GM23338 (cell line): Measurements from ENCODE around the gene SLC39A11. TPM values are rescaled to one million over a fixed set of nuclear protein-coding genes. Genes with fewer than 3 reads are reported as not detected.

ENCODE experiments used
- ATAC-seq: fragments of 200-7000 bp; cut with Tn5 transposase; 3 replicates; pipeline ENCODE4 v1.9.1; 2020
- DNase-seq: peaks from one replicate; pipeline ENCODE4 v3.0.0-alpha.2; 2015; ENCODE audit warnings: low spot score
- H2AFZ ChIP-seq: fragments of 200-600 bp; sonication (generic); 2 replicates; pipeline ENCODE4 v1.8.0; 2016; ENCODE audit warnings: antibody characterized with exemption, mild to moderate bottlenecking, moderate library complexity
- H3F3A ChIP-seq: fragments of 200-600 bp; sonication (generic); replicated peaks from 2 replicates; pipeline ENCODE4 v1.8.0; 2017; ENCODE audit warnings: antibody characterized with exemption, mixed run types, low read depth
- H3K27ac ChIP-seq: fragments of 200-600 bp; sonication (generic); 2 replicates; pipeline ENCODE4 v1.6.1; 2016; ENCODE audit warnings: low read depth
- H3K27me3 ChIP-seq: fragments of 200-600 bp; sonication (generic); 2 replicates; pipeline ENCODE4 v1.8.0; 2016; ENCODE audit warnings: mild to moderate bottlenecking, mixed run types, moderate library complexity; ENCODE audit not compliant: insufficient read depth
- H3K36me3 ChIP-seq: fragments of 200-600 bp; sonication (generic); 2 replicates; pipeline ENCODE4 v1.8.0; 2016; ENCODE audit warnings: mild to moderate bottlenecking; ENCODE audit not compliant: insufficient read depth
- H3K4me1 ChIP-seq: fragments of 200-600 bp; sonication (generic); 2 replicates; pipeline ENCODE4 v1.8.0; 2016; ENCODE audit warnings: mild to moderate bottlenecking, moderate library complexity; ENCODE audit not compliant: insufficient read depth
- H3K4me2 ChIP-seq: fragments of 200-600 bp; sonication (generic); 2 replicates; pipeline ENCODE4 v1.7.1; 2017; ENCODE audit warnings: mixed run types
- H3K4me3 ChIP-seq: fragments of 200-600 bp; sonication (generic); 2 replicates; pipeline ENCODE4 v1.6.1; 2016; ENCODE audit warnings: mixed run types
- H3K79me2 ChIP-seq: fragments of 200-600 bp; sonication (generic); replicated peaks from 2 replicates; pipeline ENCODE4 v1.8.0; 2017; ENCODE audit warnings: mild to moderate bottlenecking; ENCODE audit not compliant: insufficient read depth
- H3K9me2 ChIP-seq: fragments of 200-600 bp; sonication (generic); 2 replicates; pipeline ENCODE4 v1.8.0; 2017; ENCODE audit not compliant: insufficient read depth
- H4K20me1 ChIP-seq: fragments of 200-600 bp; sonication (generic); replicated peaks from 2 replicates; pipeline ENCODE4 v1.8.0; 2017; ENCODE audit warnings: mild to moderate bottlenecking; ENCODE audit not compliant: insufficient read depth
- H3K27ac Mint-ChIP-seq: 2 replicates; pipeline ENCODE4 v1.8.0; 2020; ENCODE audit warnings: inconsistent platforms, mild to moderate bottlenecking, moderate library complexity, mixed read lengths
- H3K27me3 Mint-ChIP-seq: 3 replicates; pipeline ENCODE4 v1.8.0; 2022; ENCODE audit warnings: low read depth, mild to moderate bottlenecking, moderate library complexity, mixed read lengths, inconsistent platforms; ENCODE audit not compliant: insufficient read depth, poor library complexity
- H3K36me3 Mint-ChIP-seq: 3 replicates; pipeline ENCODE4 v1.8.0; 2021; ENCODE audit warnings: low read depth, mild to moderate bottlenecking, inconsistent platforms, moderate library complexity, mixed read lengths
- H3K4me1 Mint-ChIP-seq: 3 replicates; pipeline ENCODE4 v1.8.0; 2020; ENCODE audit warnings: mild to moderate bottlenecking, inconsistent platforms, mixed read lengths
- H3K4me3 Mint-ChIP-seq: 3 replicates; pipeline ENCODE4 v1.8.0; 2021; ENCODE audit warnings: moderate library complexity, mild to moderate bottlenecking, inconsistent platforms, mixed read lengths
- H3K9me3 Mint-ChIP-seq: 3 replicates; pipeline ENCODE4 v1.8.0; 2020; ENCODE audit warnings: moderate library complexity, mild to moderate bottlenecking, inconsistent platforms, mixed read lengths
- CREB1 ChIP-seq: fragments of 250-450 bp; sonication (Bioruptor Pico); IDR thresholded peaks from 2 replicates; pipeline ENCODE4 v1.5.0; 2020; ENCODE audit warnings: low read depth, mild to moderate bottlenecking, moderate library complexity
- CTCF ChIP-seq, 2 experiments: fragments of 200-600 bp in 1 of 2; sonication (generic) in 1 of 2; conservative IDR thresholded peaks; 2 replicates each; pipeline versions ENCODE4 v1.5.1 to v1.6.1; 2016 to 2017; ENCODE audit warnings: antibody characterized with exemption in 2 of 2, low read depth in 2 of 2, mild to moderate bottlenecking in 2 of 2, moderate library complexity in 1 of 2
- ETS1 ChIP-seq: IDR thresholded peaks from 2 replicates; pipeline ENCODE4 v1.6.1; 2016; ENCODE audit warnings: antibody characterized with exemption
- EZH2 ChIP-seq: fragments of 200-600 bp; sonication (generic); IDR thresholded peaks from one replicate; pipeline ENCODE4 v1.8.0; 2017; ENCODE audit warnings: antibody characterized with exemption, mild to moderate bottlenecking, low read depth; ENCODE audit not compliant: unreplicated experiment
- EZH2phosphoT487 ChIP-seq: fragments of 200-600 bp; sonication (generic); IDR thresholded peaks from one replicate; pipeline ENCODE4 v1.8.1; 2018; ENCODE audit warnings: antibody characterized with exemption; ENCODE audit not compliant: unreplicated experiment
- JUNB ChIP-seq: IDR thresholded peaks from one replicate; pipeline ENCODE4 v1.6.1; 2016; ENCODE audit warnings: antibody characterized with exemption; ENCODE audit not compliant: unreplicated experiment
- NANOG ChIP-seq: IDR thresholded peaks from 2 replicates; pipeline ENCODE4 v1.6.1; 2016; ENCODE audit warnings: antibody characterized with exemption, borderline replicate concordance
- POLR2AphosphoS5 ChIP-seq: IDR thresholded peaks from 2 replicates; pipeline ENCODE4 v1.6.1; 2016; ENCODE audit warnings: antibody characterized with exemption, low read depth
- REST ChIP-seq: IDR thresholded peaks from one replicate; pipeline ENCODE4 v1.6.1; 2018; ENCODE audit warnings: antibody characterized with exemption; ENCODE audit not compliant: unreplicated experiment
- STAT1 ChIP-seq: IDR thresholded peaks from one replicate; pipeline ENCODE4 v1.6.1; 2016; ENCODE audit warnings: antibody characterized with exemption; ENCODE audit not compliant: unreplicated experiment
- ZNF114 ChIP-seq: fragments of 250-450 bp; sonication (Bioruptor Pico); IDR thresholded peaks from 2 replicates; pipeline ENCODE4 v1.5.0; 2020; ENCODE audit warnings: mild to moderate bottlenecking, moderate library complexity
- ZNF331 ChIP-seq: fragments of 250-450 bp; sonication (Bioruptor Pico); IDR thresholded peaks from 2 replicates; pipeline ENCODE4 v1.5.0; 2020; ENCODE audit warnings: low read depth, mild to moderate bottlenecking, moderate library complexity
- ZNF462 ChIP-seq: fragments of 250-450 bp; sonication (Bioruptor Pico); IDR thresholded peaks from 2 replicates; pipeline ENCODE4 v1.5.0; 2020; ENCODE audit warnings: mild to moderate bottlenecking, moderate library complexity
- polyA plus RNA-seq: library from polyadenylated mRNA; unstranded; fragments of >200 nt; fragmentation: Nextera tagmentation; extraction: Ambion mirVana; gene quantifications from 2 replicates; pipeline ENCODE4 v1.2.1, GENCODE V29; 2016
- total RNA-seq: library from RNA; depleted of rRNA; stranded (reverse); fragments of >200 nt; shearing (Covaris generic); gene quantifications from 2 replicates; pipeline ENCODE4 v1.2.3, GENCODE V29; 2014

SLC39A11 gene
- total and polyA plus RNA-seq, 2 experiments from 2014 or later: 10.8 to 18.1 TPM

- TF ChIP-seq CREB1 (CRISPR knock-in tag) (no peak), STAT1 (no peak), ZNF462 (no peak), CTCF (conservative IDR thresholded peaks at IDR 0.05; ENCODE audit: low read depth in 2 of 2) (no peak), EZH2 (no peak), POLR2AphosphoS5 (no peak), REST (no peak), JUNB (no peak), EZH2phosphoT487 (no peak), NANOG (no peak), ETS1 (no peak), ZNF331 (CRISPR knock-in tag) (no peak), ZNF114 (CRISPR knock-in tag) (no peak)
- ATAC-seq: no peak
- H3K27ac Mint-ChIP-seq: no peak overlapping the region
These were observed 355.3 kb downstream of the SLC39A11 start for GRCh38 chr17:72737151-72737690.

More at GRCh38 chr17:72737151-72737690, 355.3 kb downstream of the SLC39A11 start:
- Histone ChIP-seq H3K4me3 (no peak overlapping the region), H3K4me2 (no peak overlapping the region), H3K4me1 (peaks cover 1% of the 10 kb centered on the region), H3K27ac (no peak overlapping the region), H3K36me3 (no peaks in the 10 kb centered on the region), H3K27me3 (no peaks in the 10 kb centered on the region), H4K20me1 (no peaks in the 10 kb centered on the region), H3F3A (no peaks in the 10 kb centered on the region), H3K9me2 (no peaks in the 10 kb centered on the region), H2AFZ (no peak overlapping the region), H3K79me2 (no peaks in the 10 kb centered on the region)
- Mint-ChIP-seq H3K36me3 (no peaks in the 10 kb centered on the region), H3K4me3 (no peak overlapping the region), H3K27me3 (peaks cover 5% of the 10 kb centered on the region), H3K4me1 (peaks cover 1% of the 10 kb centered on the region; the same call in 2 of the 3 replicates), H3K9me3 (no peaks in the 10 kb centered on the region)
- no peak for DNase-seq
